HG03175 (cell line): ENCODE results near the gene TP73.

Source experiments
- ATAC-seq: cut with Tn5 transposase; IDR thresholded peaks from one replicate; pipeline ENCODE4 v1.9.1; 2021; ENCODE audit warnings: mild to moderate bottlenecking, moderate library complexity; ENCODE audit not compliant: unreplicated experiment

TP73 gene

GRCh38 chr1:3775490-3776230, 123.3 kb downstream of the TP73 start:
- ATAC-seq, result no peak

DNA sequence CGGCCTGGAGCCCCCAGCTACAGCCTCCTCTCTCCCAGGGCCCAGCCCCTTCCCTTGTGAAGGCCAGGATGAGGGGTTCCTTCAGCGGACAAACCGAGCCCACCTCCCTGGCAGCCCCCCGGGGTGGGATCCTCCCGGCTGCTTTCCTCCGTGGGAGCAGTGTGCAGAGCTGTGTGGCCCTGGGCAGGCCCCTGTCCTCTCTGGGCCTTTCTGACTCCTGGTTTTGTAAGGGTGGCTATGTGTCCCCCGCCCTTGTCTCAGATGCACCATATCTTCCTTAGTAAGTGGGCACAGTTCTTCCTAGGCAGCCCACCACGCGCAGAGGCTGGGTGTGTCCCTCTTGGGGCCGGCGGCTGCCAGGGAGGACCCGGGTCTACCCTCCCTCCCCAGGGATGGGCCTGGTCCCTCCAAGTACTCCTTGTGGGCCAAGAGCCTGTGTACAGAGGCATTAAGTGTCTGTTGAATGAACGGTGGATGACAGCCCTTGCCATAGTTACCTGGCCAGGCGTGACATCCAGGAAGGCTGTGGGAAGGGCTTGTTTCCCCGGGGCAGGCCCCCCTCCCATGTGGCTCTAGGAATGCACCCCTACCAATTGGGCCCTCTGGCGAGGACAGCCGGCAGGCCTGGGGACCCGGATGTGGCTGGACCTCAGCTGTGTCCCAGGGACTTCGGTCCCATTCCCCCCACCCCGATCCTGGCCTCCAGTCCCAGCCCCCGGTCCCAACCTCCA, 124.1 kb downstream of the TP73 start:
- ATAC-seq, result no peak

DNA sequence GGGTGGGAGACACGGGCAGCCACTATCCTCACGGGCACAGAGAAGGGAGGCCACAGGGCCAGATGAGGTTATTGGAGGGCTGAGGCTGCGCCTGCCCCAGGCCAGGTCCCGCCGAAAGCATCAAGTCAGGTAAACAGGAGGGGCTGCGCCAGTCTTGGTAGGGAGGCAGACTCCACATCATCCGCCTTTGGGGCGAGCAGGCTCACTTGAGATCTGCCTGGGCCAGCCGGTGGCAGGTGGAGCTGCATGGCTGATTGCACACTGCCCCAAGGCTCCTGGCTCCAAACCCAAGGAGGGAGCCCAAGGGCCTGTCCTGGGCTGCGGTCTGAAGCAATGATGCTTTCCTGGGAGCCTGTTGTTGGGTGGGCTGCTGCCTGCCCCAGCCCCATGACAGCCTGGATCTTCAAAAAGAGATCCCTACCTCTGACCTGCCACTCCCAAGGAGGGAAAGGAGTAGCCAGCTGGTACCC, 124.8 kb downstream of the TP73 start:
- ATAC-seq, result no peak

- ATAC-seq, result no peak
Measured at GRCh38 chr1:3777647-3778589, 125.6 kb downstream of the TP73 start.

- ATAC-seq, result no peak
Measured at GRCh38 chr1:3778590-3779264, 126.4 kb downstream of the TP73 start.

DNA sequence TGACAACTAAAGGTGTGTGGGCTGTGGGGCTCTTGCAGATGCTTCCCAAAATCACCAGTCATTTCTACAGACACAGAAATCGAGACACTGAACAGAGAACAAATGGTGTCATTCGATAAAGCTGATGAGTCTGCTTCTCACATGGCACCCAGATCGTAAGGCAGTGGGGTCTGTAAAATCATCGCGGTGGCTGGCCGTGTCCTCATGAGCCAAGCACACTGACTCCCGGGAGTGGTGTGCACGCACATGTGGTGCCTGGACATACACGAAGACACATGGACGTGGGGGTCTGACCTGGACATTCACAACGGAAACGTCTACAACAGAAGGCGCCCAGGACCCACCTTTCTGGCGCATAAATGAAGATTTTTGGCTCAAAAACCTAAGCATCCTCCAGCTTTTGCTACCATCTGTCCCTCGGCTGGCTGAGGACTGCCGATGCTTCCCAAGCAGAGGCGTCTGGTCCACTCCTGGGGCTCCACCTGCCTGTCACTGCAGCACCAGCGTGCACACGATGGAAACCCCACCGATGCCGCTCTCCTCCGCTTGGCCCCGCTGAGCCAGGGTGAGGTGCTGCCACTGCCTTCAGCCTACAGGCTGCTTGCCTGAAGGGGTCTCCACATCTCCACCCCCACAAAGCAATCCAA, 127.1 kb downstream of the TP73 start:
- ATAC-seq, result no peak

DNA sequence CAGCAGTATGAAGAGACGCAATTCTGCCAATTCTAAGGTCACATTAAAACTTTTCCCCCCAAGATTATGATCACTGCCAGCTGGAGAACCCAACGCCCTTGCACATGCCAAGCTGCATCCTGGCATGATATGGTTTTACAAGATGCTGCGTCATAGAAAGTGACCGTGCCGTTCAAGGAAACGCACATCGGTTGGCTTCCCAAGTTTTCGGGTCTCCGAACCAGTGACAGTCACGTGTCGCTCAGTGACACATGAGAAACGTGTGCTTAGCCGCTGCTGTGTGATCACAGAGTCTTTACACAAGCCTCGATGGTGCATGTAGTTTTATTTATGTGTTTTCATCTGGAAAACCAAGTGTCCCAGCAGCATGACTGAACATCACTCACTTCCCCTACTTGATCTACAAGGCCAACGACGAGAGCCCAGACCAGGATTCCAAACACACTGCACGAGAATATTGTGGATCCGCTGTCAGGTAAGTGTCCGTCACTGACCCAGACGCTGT, 127.6 kb downstream of the TP73 start:
- no peak for ATAC-seq

DNA sequence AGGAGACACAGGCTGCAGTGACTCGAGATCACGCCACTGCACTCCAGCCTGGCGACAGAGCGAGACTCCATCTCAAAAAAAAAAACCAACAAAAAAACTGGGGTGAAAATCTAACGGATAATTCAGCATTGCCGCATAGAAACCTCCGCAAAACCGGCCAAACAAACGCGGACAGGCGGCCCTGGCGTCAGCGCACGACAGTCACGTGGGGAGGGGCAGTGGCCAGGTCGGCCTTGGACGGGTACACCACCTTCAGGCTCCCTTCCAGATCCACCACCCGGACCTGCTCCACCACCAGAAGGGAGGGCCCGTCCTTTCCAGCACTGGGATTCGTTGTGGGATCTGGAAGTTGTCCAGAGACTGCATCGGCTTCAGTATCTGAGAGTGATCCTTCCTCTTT, 128.6 kb downstream of the TP73 start:
- ATAC-seq, result no peak

GRCh38 chr1:3783651-3784474, 131.5 kb downstream of the TP73 start:
- no peak for ATAC-seq

DNA sequence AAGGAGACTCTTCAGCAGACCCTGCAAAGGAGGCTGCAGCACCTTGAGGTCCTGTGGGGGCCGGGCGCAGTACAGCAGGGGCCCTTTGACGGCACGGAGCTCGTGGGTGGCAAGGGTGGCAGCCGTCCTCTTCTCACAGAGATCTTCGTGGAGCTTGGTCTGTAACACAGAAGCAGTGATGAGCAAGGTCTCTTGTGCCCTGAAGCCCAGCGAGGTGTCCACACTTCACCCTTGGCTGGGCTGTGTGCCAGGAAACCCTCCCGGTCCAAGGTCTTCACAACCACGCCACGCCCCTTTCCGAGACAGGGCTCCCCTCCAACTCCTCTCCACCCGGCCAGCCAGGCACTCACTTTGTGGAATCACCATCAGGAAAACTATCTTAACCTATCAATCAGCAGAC, 132.7 kb downstream of the TP73 start:
- ATAC-seq, result no peak

GRCh38 chr1:3785456-3786157, 133.3 kb downstream of the TP73 start:
- no peak for ATAC-seq
